Erythroblast (primary cell): ENCODE results near the gene KLRC4.

ENCODE experiments used
- DNase-seq, 2 experiments: peaks; one replicate each; lab custom pipeline; 2025; lab: John Stamatoyannopoulos, UW
- GATA1 ChIP-seq: IDR thresholded peaks from 2 replicates; pipeline ENCODE4 v1.6.1; 2011; ENCODE audit warnings: low read depth, mild to moderate bottlenecking, control low read depth, low read length, moderate library complexity
- POLR2A ChIP-seq: IDR thresholded peaks from 2 replicates; pipeline ENCODE4 v1.6.1; 2011; ENCODE audit warnings: mild to moderate bottlenecking, low read length

The KLRC4 gene

GRCh38 chr12:10366875-10367274, 42.7 kb downstream of the KLRC4 start:
- peak; percentile 5 to 29 for DNase-seq
- TF ChIP-seq POLR2A (no peak), GATA1 (no peak)

GRCh38 chr12:10365696-10366405, 43.7 kb downstream of the KLRC4 start:
- no peak for TF ChIP-seq POLR2A
- TF ChIP-seq GATA1 = no peak

GRCh38 chr12:10364815-10365622, 44.5 kb downstream of the KLRC4 start:
- DNase-seq = peak; percentile 86 to 87

More at GRCh38 chr12:10365696-10366405, 43.7 kb downstream of the KLRC4 start:
- DNase-seq = peak in 1 of 2 experiments; percentile 27

GRCh38 chr12:10363914-10364814, 45.4 kb downstream of the KLRC4 start:
- DNase-seq = peak; percentile 69 to 73
- TF ChIP-seq GATA1 = no peak
- TF ChIP-seq POLR2A = no peak

More at GRCh38 chr12:10364815-10365622, 44.5 kb downstream of the KLRC4 start:
- TF ChIP-seq GATA1 (no peak), POLR2A (peak; percentile 69)

- no peak for TF ChIP-seq GATA1
- no peak for TF ChIP-seq POLR2A
These were observed 46.0 kb downstream of the KLRC4 start for GRCh38 chr12:10363658-10363913.

GRCh38 chr12:10362828-10363657, 46.5 kb downstream of the KLRC4 start:
- DNase-seq = peak; percentile 51 to 72
- TF ChIP-seq POLR2A = no peak
- TF ChIP-seq GATA1 = no peak

More at GRCh38 chr12:10363658-10363913, 46.0 kb downstream of the KLRC4 start:
- DNase-seq = no peak

- TF ChIP-seq POLR2A = no peak
- TF ChIP-seq GATA1 = no peak
- DNase-seq = no peak
These were observed 47.2 kb downstream of the KLRC4 start for GRCh38 chr12:10362325-10362724.

GRCh38 chr12:10361622-10362021, 47.9 kb downstream of the KLRC4 start:
- no peak for TF ChIP-seq POLR2A
- no peak for DNase-seq

GRCh38 chr12:10361084-10361483, 48.5 kb downstream of the KLRC4 start:
- peak in 1 of 2 experiments; percentile 3 for DNase-seq

GRCh38 chr12:10358969-10359368, 50.6 kb downstream of the KLRC4 start:
- TF ChIP-seq POLR2A (no peak), GATA1 (no peak)
- DNase-seq = no peak

More at GRCh38 chr12:10361084-10361483, 48.5 kb downstream of the KLRC4 start:
- no peak for TF ChIP-seq GATA1
- TF ChIP-seq POLR2A = no peak

GRCh38 chr12:10358131-10358530, 51.4 kb downstream of the KLRC4 start:
- no peak for DNase-seq
- TF ChIP-seq GATA1 (no peak), POLR2A (no peak)
